Measurements from ENCODE around the gene ATP10D.
"Not testable (repeated sequence)": the region's sequence is repeated elsewhere in the genome, so short reads cannot be mapped to it uniquely, and the experiment has no call there.

The ATP10D gene

DNA sequence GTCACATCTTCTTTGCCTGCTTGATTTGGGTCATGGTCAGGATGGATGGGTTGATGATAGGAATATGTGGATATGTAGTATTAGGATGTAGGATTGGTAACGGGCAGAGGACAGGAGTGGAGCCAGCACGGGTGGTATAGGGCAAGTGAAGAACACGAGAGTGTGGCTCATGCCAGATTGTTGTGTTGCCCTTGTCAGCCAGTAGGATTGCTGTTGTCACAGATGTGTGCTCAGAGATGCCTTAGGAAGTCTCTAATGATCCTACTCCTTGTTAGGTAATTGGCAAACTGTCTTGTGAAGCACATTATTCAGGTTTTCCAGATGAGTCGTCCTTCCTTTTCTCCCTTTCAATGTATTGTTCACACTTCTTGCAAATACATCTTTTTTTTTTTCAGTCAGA lies 5.5 kb downstream of the ATP10D start:
- DNase-seq = peak; percentile 21

- no peak for DNase-seq
These were observed 8.4 kb downstream of the ATP10D start for GRCh38 chr4:47493238-47494123.

GRCh38 chr4:47494124-47494430 lies 9.0 kb downstream of the ATP10D start:
- no peak for DNase-seq

GRCh38 chr4:47498899-47499298 lies 13.8 kb downstream of the ATP10D start:
- no peak for DNase-seq

GRCh38 chr4:47499700-47500099 lies 14.6 kb downstream of the ATP10D start:
- DNase-seq = no peak

DNA sequence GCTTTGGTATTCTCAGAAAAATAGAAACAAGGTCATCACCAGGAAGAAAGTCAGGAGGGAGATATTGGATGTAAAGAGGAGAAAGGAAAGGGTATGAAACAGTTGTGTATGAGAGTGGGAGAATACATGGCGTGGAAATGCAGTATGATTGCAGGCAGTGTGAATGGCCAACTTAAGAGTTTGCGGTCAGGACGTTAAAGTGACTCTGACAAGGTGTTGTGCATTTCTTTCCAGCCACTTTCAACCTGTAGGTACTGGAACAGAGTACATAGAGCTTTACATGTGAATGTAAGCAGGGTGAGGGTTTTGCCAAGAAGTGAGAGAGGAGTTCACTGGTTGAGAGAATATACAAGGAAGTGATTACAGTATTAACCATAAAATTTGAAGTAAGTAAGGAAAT lies 15.7 kb downstream of the ATP10D start:
- DNase-seq = no peak

DNA sequence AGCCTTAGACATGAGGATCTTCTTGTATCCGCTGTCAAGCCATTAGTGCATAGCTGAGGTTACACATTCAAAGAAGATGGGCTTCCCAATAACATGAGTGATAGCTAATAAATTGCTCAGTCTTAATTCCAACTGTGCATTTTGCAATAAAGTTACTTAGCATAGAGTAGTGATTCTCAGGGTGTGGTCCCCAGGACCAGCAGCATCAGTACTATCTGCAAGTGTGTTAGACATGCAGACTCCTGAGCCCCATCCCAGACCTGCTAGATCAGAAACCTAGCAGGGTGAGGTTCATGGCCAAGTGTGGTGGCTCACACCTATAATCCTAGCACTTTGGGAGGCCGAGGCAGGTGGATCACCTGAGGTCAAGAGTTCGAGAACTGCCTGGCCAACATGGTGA lies 20.1 kb downstream of the ATP10D start:
- DNase-seq = no peak

DNA sequence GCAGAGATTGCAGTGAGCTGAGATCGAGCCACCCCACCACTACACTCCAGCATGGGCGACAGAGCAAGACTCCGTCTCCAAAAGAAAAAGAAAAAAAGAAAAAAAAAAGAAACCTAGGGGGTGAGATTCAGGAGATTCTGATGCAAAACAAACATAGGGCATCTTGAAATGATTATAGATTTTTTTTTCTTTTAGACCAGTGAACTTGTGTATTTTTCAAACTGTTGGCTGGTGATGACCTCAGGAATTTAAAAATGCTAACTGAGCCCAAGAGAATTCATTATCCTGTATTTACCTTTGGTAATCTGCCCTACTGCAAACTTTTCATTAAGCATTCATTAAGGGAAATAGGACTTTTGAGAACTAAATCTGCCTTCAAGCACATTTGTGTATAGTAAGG lies 20.6 kb downstream of the ATP10D start:
- no peak for DNase-seq

DNA sequence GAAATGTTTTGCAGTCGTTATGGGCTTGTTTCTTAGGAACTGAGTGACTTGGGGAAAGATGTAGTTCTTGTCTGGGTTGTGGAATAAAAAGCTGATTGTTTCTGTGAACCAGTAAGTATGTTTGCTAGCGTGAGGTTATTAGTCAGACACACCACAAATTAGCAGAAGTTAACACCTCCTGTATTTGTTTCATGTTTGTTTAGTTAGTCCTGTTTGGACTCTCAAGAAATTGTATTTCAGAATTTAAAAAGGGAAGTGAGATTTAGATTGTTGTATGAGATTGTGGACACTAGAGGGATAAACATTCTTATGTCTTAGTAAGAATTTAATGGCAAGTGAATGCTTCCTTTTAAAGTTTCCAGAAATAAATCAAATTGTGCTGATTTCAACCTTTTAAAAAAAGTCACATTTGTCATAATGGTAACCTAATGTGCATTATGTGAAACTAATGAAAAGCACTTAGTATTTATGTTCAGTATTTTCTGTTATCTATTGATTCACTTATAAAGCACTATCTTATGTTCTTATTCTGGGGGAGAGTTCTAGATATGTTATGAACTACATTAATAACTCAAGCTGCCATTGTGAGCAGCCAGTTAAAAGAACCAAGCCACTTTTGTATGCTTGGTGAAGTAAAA lies 25.6 kb downstream of the ATP10D start:
- no peak for DNase-seq

DNA sequence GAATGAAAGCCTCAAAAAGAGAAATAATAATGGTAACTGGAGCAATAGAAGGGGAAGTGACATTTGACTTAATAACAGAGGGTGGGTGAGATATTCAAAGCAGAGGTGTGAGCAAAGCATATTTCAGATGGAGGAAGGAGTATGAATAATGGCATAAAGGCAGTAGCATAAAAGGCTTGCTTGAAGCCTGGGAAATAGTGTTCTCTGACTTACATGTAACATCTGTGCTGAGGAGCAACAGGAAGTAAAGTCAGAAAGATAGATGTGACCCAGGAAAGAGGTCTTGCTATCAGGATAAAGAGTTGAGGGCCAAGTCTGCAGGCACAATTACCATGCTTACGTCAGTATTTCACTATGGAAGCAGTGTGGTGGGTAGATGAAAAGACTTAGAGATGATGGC lies 28.4 kb downstream of the ATP10D start:
- no peak for DNase-seq

DNA sequence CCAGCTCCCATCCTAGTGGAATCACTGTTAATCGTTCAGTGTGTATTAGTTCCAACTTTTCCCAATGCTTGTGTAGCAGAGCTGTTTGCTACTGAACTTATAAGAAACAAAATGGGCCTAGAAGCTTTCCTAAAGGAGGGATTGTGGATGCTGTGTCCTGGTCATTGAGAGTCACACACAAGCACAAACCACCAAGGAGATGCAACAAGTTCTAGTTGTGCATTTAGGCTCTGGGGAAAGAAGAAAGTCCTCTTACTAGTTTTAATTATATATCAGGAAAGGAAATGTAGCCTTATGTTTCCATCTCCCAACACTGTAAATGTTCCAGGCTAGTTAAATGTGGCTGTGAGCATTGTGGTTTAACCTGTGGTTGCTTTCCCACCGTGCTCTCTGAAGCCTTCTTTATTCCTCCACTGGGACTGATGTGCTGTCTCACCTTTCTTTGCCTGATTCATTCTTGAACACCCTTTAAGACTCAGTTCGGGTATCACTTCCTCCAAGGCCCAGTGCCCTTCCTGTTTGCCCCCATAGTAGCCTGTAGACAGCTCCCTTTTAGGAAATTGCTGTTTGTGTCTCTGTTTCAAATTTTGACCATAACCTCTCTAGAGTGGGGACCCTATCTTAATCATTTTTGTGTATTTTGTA lies 34.3 kb downstream of the ATP10D start:
- no peak for DNase-seq

- DNase-seq = no peak
These were observed 40.2 kb downstream of the ATP10D start for GRCh38 chr4:47525154-47525819.

GRCh38 chr4:47526281-47526680 lies 41.2 kb downstream of the ATP10D start:
- DNase-seq = no peak

- not testable (repeated sequence) for DNase-seq
These were observed 43.6 kb downstream of the ATP10D start for GRCh38 chr4:47528646-47529045.

- DNase-seq = no peak
These were observed 45.7 kb downstream of the ATP10D start for GRCh38 chr4:47530801-47531200.

DNA sequence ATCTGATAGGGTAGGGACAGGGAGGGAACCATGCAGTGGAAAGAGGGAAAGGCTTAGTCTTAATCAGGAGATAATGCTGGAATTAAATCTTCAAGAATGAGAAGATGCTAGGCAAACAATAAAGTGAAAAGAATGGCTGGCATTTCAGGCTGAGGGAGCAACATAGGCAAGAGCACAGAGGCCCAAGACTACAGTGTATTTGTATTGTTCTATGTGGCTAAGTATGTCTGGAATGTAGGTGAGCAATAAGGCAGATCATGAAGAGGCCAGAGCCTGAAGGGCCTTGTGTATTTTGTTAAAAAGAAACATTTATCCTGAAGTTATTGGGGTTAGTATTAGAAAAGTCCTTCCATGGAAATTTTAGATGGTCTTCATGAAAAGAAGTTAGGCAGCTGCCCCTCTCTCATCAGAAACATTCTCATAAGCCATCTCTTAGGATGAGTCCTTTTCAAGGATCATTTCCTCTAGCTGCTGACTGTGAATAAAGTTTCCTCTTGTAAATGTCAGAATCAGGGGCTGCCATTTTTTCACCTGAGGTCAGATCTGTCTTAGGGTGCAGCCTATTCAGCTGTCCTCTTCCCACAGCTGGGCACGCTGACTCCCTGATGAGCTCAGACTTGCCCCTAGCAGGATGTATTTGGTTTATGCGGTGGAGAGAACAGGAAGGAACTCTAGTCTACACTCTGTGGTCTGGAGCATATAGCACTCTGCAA lies 46.3 kb downstream of the ATP10D start:
- peak; percentile 73 for DNase-seq

GRCh38 chr4:47531954-47532321 lies 46.9 kb downstream of the ATP10D start:
- no peak for DNase-seq

DNA sequence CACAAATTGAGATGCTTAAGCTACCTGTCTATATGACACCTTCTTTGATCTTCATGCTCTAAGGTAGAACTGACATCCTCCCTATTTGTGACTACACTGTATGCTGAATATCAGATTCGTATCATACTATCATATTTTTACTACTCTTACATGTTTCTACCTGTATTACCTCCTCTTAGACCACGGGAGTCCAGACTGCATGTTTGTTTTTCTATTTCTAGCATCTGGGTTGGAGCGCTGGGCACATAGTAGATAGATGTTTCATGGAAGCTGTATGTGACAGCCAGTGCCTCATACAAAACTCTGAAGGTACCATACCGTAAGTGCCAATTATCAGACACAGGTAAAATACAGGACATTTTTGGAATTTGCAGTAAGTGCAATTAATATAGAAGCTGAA lies 47.6 kb downstream of the ATP10D start:
- DNase-seq = no peak

DNA sequence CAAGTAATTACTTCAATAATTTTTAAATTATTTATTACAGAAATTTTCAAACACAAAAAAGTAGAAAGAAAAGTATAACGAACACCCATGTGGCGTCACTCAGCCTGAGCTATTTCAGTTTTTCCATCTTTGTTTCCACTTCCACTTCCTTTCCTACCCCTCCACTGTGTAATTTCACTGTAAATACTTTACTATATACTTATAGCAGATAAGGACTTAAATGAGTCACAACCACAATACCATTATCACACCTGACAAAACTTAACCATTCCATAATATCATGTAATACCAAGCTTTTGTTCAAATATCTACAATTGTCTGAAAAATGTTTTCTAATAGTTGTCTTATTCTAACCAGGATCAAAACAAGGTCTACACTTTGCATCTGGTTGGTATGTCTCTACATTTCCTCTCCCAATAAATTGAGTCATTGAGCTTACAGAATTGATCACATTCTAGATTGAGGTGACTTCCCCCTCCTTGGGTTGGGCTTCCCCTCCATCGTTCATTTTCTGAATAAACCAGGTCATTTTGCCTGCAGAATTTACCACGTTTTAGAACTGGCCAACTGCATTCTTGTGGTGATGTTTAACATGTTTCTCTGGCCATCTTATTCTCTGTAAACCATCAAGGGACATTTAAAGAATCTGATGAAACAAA lies 48.7 kb downstream of the ATP10D start:
- DNase-seq = no peak

DNA sequence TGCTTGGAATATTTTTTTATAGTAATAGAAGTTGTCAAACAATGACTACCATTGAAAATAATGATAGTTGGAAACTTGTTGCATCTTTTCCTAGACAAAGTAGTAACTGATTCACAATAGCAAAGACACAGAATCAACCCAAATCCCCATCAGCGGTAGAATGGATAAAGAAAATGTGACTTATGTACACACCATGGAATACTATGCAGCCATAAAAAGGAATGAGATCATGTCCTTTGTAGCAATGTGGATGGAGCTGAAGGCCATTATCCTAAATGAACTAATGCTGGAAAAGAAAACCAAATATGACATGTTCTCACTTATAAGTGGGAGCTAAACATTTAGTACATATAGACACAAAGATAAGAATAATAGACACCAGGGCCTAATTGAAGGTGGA lies 49.7 kb downstream of the ATP10D start:
- DNase-seq = no peak

GRCh38 chr4:47535567-47536147 lies 50.6 kb downstream of the ATP10D start:
- DNase-seq = no peak

DNA sequence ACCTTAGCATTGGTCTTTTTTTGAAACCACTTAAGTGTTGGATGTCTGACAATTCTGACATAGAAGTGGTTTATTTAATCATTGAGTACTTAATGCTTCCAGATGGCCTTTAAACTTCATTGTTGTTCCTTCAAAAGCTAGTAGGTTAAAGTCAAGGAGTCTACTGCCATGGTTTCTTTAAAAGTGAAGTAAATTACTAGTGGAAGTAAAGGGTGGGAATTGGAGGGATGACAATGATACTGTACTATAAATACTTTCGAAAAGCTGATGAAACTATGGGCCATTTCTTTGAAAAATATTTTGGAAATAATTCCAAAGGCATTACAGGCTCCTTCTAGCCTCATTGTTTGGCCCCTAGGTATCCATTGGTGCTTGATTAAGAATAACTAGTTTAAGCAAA lies 51.9 kb downstream of the ATP10D start:
- DNase-seq = no peak
